ENCODE results near the gene RWDD1.
A peak's percentile ranks its signal among the peaks of the same experiment; 100 is the strongest.

The RWDD1 gene
- total RNA-seq = 27.6 to 74.4 (median 50.2) reads per million in 3 experiments

- peak; percentile 99 for DNase-seq
Measured at GRCh38 chr6:116570856-116571682, at the start of gene RWDD1. RWDD1 (plus strand) TSS chr6:116571504; CDS start chr6:116571583, 79 bp downstream.

DNA sequence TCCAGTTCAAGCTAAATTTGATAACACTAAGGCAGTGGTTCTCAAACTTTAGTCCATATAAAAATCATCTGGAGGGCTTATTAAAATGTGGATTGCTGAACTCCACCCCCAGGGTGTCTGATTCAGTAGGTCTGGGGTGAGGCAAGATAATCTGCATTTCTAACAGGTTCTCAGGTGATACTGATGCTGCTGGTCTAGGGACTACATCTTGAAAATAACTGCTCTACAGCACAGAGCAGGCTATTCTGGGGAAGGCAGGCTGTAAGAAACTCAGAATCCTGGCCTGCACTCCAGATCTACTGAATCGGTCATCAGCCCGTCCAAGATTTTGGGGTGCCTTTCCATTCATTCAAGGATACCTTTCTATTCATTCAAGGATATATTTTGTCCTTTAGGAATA, 48.4 kb upstream of the RWDD1 start:
- DNase-seq = no peak

- DNase-seq = no peak
Measured at GRCh38 chr6:116524236-116524635, 47.1 kb upstream of the RWDD1 start.

DNA sequence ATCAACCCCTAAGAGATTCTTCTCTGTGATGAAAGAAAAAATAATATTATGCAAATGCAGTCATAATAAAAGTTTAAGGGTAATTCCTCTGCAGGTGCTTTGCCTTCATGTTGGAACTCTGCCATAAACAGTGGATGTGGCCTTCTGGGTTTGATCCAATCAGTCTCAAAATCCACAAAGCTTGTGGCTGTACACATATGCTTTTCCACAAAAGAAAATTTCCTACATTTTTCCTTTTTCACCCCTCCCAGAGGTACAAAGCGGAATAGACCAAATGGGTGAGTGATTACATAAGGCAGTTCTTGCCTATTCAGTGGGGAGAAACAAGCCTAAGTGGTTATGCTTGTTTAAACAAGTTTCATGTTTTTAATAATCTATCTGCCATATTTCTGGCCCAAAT, 43.2 kb upstream of the RWDD1 start:
- no peak for DNase-seq

- no peak for DNase-seq
Measured at GRCh38 chr6:116528780-116529179, 42.5 kb upstream of the RWDD1 start.

DNA sequence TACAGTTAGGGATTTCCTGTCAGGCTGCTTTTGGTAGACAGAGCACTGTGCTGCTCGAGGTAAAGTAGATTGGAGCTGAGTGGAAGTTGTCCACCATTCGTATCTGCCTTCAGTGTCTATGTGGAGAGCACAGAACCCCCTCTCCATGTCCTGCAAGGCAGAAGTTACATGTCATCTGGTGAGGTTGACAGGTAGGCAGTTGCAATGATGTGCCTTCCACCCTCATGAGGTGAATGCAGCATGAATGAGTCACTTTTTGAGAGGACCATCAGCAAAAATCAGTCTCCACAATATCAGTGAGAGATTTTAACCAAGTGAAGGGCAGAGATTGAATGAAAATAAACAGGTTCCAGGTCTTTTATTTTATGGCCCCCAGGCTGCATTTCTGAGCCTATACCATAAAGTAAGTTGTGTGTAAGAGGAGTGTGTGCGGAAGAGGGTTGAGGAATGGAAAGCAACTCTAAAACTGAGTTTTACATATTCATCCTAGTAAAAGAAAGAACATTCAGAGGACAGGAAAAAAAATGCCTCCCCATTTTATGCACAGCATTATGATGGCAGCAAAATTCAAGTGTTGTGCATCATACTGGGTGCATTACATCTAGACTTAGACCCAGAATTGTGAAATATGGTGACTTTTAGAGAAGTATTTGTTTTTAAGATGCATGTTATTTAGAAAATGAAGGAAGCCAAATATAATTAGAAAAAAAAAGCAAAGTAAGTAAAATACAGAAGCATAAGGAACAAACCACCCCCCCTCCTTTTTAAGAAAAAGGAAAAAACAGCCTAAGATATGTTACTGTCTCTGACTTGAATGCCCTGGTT, 41.6 kb upstream of the RWDD1 start:
- DNase-seq = no peak

DNA sequence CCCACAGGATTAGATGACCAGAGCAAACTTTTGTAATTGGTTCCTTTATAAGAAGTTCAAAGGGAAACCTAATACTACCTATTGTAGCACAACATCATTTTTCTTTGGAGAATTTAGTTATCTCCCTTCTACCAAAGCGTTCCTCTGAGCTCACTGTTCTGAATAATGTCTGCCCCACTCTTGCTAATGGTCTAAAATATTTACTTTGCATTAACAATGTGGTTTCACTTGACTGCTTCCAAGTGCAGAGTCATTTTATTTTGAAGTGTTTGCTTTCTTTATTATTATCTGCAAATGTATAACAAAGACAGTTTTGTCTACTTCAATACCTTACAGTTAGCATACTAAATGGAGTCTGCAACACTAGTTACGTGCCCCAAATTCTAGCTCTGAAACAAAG, 40.9 kb upstream of the RWDD1 start:
- no peak for DNase-seq

DNA sequence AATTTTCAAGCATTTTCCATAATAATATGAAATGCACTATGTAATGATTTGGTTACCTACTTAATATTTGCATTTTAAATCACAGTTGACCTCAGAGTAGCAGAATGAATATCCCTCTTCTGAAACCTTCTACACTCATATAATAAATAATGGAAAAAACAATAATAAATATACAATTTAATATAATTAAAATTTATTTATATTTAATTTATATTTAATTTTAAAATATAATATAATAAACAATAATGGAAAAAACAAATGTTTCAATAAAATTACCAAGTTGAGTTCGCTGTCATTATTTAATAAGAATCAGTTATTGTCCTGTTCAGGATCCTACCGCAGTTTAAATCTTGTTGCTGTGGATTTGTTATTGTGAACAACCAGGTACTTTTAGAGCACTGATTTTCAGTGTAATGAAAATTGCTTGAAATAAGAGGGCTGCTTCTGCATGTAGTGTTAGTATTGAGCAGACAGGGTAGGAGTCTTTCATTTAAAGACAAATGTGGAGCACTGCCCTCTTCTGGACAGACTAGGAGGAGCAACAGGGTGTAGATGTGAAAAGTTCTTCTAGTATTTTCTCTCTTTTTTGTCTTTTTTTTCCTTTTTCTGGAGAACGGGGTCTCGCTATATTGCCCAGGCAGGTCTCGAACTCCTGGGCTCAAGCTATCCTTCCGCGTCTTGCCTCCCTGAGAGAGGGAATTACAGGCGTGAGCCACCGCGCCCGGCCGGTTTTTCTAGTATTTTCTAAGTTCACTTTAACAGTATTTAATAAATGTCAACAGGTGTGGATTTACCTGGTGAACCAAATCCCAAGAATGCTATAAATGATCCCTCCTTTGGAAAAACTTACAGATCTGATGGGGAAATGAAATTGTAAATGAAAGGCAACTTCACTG, 39.4 kb upstream of the RWDD1 start:
- peak; percentile 66 for DNase-seq

DNA sequence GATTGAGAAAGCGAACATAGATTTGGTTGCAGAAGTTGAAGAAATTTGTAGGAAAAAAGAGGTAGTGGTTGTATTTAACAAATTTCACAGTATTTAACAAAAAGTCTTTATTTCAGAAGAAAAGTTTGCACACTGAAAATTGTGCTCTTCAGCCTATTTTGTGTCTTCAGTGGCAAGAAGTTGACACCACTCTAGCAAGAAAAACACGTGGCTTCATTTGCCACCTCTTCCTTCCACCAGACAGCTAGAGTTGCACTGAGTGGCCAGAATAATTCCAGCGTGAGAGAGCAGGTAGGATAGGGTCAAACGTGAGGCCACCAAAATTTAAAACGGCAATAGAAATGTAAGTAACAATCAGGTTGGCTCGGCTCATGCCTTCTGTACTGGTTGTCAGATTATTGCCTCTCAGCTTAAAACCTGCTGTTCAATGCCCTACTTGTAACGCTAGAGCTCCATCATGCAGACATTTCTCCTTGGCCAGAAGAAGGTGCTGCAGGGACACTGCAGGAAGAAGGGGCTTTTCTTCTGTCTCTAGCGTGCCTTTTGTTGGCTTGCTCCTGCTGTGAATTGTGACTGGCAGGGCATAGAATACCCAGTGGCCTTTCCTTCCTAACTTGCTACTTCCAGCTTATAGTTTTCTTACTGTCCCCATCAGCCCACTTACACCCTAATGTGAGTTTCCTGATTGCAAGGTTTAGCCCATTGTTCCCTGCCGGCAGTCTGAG, 37.9 kb upstream of the RWDD1 start:
- no peak for DNase-seq

DNA sequence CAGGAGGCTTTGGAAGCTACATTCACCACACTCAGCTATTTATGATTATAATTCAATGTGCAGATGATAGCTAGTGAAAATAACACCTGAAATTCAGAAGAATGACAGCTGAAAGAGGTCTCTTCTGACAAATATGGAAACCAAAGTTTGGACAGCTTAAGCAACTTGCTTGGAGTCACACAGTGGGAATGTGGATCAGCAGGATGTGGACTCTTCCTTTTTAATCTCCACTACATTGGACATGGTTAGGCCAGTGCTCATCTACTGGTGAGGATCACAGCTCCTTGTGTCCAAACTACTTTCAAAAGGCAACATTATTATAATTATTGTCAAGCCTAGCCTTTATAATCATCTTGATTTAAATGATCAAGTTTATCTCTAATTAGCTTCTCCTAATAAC, 36.2 kb upstream of the RWDD1 start:
- no peak for DNase-seq

DNA sequence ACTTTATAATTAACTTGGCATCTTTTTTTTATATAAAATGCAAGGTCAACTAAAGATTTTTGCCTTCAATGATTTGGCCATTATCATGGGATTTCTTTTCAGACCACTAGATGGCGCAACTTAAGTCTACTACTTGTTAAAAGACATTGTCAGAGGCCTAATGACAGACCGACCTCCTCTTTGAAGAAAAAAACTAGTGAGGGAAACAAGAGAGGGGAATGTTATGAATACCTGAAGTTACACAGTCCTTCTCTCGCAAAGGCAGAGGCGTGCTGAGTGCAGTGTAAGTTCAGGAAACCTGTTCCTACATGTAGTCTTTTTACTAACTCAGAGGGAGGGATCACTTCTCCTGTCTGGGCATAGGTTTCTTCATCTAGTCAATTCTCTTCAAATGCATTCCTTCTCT, 35.1 kb upstream of the RWDD1 start:
- DNase-seq = peak; percentile 44

DNA sequence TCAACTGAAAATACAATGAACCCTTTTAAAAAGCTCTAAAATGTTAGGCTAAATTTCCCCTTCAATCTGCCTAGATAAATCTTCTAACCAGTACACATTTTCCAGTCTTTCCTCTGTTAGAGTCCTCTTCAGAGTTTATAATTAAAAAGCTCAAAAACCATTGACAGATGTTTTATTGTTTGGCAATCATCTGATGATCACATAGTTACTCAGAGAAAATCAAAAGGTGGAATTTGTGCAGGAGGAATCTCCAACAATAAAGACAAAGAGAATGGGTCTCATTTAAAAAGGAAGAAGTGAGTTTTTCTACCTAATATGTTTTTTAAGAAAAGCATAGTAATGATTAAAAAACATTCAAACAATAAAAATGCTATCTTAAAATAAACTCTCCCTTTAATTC, 28.9 kb upstream of the RWDD1 start:
- no peak for DNase-seq

- no peak for DNase-seq
Measured at GRCh38 chr6:116543149-116543548, 28.2 kb upstream of the RWDD1 start.

GRCh38 chr6:116545651-116546050, 25.7 kb upstream of the RWDD1 start, which contains the start of gene TRAPPC3L:
TRAPPC3L (minus strand) TSS chr6:116545684; CDS start chr6:116545514, 170 bp downstream.
- no peak for DNase-seq

DNA sequence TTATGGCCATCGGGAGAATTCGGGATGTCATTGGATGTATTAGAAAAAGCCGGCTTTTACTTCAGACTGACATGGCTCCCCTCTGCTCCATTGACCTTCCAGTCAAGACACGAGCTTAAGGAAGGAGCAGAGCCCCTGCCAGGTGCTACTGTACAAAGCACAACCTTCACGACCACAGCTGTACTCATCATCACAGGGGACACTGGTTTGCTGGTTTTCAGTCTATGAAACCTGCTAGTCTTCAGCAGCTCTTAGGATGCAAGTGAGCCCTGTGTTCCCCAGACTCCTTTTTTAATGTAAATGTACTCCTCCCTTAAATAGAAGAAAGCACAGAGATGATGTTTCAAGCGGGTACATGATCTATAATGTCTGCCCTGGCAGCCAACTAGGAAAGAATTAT, 23.9 kb upstream of the RWDD1 start:
- DNase-seq = no peak

DNA sequence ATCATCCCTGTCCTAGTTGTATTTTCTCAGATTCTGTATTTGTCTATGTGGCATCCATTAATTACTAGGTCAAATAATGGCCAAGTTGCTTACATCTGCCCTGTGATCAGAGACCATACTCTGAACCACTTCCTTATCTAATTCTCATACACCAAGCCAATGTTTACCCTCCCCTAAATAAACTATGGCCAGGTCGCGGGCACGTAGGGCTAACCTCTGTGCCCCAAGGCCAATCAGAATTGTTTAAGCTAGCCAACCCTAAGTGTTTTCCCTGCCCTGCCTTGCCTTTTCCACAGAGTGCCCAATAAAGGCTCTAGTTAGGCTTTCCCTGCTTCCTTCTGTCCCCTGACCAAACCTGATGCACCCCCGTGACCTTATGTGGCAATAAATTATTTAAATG, 20.5 kb upstream of the RWDD1 start:
- no peak for DNase-seq

GRCh38 chr6:116553451-116553850, 17.9 kb upstream of the RWDD1 start, which contains the start of gene CALHM4:
CALHM4 (plus strand) TSS chr6:116553751; CDS start chr6:116553794, 43 bp downstream.
- no peak for DNase-seq

- DNase-seq = no peak
Measured at GRCh38 chr6:116556065-116556464, 15.2 kb upstream of the RWDD1 start.

GRCh38 chr6:116556814-116557415, 14.4 kb upstream of the RWDD1 start:
- no peak for DNase-seq

DNA sequence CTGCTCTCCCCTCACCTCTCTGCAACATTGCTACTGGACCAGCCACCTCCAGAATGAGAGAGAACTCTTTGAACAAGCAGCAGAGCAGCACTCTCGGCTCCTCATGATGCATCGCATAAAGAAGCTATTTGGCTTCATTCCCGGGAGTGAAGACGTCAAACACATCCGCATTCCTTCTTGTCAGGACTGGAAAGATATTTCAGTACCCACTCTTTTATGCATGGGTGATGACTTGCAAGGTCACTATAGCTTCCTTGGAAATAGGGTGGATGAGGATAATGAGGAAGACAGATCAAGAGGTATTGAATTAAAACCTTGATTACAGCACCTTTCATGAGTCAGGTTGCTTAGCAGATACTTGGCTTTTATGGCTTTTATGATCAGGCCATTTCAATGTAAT, 13.4 kb upstream of the RWDD1 start:
- DNase-seq = no peak

DNA sequence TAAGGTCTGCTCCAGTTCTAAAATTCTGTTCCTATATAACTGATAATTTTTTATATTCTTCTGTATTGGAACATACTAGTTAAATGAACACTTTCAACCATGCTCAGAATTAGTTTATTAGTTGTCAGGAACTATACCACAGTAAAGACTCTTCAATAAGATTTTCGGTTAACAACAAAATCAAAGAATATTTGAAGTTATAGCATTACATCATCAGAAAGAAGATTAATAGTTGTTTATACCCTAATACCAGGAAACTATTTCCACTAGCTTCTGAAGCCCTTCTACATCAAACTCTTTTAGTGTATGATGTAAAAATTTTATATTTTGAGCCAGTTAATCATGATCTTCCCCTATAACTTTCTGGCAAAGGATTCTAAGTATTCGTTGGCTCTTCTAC, 11.2 kb upstream of the RWDD1 start:
- DNase-seq = no peak

All from central memory CD4-positive, alpha-beta T cell (primary cell).